CD4-positive, alpha-beta T cell treated with Interleukin-10 for 1 hour (primary cell): Measurements from ENCODE around the gene MITF.
"Not testable (repeated sequence)": the region's sequence is repeated elsewhere in the genome, so short reads cannot be mapped to it uniquely, and the experiment has no call there.

Source experiments
- DNase-seq: peaks from one replicate; pipeline ENCODE4 v3.0.0-alpha.2; 2020

MITF gene

DNA sequence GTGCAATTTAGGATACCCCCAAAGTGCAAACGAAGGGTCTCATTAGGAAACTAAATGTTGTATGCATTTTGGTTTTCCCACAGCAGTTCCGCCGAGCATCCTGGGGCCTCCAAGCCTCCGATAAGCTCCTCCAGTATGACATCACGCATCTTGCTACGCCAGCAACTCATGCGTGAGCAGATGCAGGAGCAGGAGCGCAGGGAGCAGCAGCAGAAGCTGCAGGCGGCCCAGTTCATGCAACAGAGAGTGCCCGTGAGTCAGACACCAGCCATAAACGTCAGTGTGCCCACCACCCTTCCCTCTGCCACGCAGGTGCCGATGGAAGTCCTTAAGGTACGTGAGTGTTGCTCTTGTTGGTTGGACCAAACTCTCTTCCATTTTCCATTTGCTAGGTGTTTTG, 139.8 kb downstream of the MITF start:
- DNase-seq: no peak

GRCh38 chr3:69880069-69880640, 140.9 kb downstream of the MITF start:
- no peak for DNase-seq

DNA sequence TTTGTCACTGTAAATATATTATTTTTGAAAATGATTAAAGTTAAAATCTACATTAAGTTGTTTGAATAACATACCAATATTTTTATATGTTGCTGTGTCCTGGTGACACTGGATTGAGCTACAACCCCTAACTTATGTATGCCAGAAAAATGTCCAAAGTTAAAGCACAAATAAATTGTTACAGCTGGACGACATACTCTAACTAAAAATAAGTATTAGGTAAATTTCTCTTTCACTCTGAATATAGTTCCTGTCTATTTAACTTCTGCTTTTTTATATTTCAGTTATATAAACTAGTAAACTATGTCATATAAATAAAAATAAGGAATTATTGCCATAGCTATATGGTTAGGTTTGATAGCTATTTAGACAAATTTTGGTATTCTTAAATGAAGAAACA, 141.8 kb downstream of the MITF start:
- DNase-seq: no peak

- DNase-seq: no peak
These were observed 142.6 kb downstream of the MITF start for GRCh38 chr3:69881756-69882428.

GRCh38 chr3:69882560-69882959, 143.3 kb downstream of the MITF start:
- no peak for DNase-seq

DNA sequence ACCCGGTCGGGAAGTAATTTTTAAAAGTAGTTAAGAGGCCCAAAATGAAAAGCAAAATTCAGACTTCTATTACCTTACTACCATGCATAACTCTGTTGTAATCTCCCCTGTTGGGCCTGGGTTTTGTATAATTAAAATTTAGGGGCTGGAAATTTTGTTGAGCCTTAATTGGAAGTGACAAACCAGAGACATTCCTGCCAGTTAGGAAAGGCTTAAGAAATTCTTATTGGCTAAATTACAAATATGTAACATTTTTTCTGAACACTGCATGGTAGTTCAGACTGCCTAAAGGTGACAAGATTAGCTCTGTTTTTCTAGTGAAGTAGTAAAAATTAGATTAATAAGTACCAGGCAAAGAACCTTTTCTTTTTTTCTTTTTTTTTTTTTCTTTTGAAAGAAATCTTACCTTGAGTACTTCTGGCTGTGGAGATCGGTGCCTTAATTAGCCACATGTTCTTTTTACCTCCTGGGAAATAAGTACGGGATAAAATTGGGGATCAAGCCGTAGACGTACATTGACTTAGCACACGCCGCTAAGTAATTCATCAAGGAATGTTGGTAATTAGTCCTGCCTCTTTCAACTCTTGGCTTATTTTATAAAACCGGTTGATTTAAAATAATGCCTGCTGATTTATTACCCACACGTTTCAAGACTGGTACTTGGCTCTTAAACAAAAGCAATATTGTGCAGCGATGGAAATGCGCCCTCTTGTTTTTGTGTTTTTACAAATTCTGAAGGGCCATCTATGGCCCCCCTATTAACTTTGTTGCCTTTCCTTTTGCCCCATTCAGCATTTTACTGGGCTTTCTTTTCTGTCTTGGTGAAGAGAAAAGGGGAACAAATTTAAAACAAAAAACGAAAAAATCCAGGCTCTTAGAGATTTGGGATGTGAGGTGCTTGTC, 149.0 kb downstream of the MITF start:
- DNase-seq: no peak

DNA sequence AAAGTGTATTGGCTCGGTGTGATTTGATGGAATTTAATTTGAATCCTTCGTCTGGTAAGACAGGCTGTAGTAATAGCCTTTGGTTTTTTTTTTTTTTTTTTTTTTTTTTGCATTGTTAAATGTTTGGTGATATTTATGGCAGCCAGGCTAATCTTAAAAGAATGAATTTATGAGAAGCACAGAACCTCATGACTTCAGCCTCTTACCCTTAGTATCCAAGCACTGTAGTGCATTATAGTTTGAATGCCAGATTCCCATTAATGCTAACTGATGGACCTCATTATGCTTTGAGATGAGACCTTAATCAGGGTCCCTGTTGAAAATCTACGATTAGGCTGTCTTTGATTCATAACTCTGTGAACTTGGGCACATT, 149.7 kb downstream of the MITF start:
- DNase-seq: no peak

GRCh38 chr3:69890084-69890483, 150.8 kb downstream of the MITF start:
- no peak for DNase-seq

GRCh38 chr3:69890691-69891090, 151.4 kb downstream of the MITF start:
- no peak for DNase-seq

DNA sequence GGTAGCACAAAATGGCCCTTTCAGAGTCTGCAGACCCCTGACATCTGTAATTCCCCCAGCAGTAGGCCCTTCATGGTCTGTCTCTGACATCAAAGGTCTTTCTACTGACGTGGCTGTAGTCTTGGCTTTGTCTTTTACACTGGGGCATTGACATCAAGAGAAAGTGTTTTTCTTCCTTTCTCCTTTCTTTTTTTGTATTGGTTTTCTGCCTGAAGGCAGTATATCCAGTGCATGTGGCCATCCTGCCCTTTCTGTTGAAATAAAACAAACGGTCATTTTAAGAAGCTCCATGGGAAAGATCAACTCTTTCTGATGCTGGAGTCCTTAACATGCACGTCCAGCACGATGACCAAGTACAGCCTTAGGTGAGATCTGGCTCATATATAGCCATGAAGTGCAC, 153.4 kb downstream of the MITF start:
- no peak for DNase-seq

DNA sequence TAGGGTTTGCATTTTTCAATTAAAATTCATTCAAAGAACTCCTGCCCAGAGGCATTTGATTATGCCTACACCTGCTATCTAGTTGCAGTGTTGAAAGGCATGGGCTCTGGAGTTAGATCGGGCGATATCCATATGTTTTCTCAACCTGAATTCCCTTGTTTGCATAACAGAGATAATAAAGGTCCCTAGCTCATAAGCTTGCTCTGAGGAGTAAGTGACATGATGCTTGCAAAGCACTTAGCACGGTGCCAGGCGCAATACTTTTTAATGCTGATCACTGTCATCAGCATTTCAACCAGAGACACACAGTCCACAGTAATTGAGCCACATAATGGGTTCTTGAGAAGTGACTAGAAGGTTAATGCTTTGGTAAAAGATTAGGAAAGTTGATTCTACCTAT, 154.0 kb downstream of the MITF start:
- DNase-seq: no peak

GRCh38 chr3:69896095-69896494, 156.8 kb downstream of the MITF start:
- no peak for DNase-seq

DNA sequence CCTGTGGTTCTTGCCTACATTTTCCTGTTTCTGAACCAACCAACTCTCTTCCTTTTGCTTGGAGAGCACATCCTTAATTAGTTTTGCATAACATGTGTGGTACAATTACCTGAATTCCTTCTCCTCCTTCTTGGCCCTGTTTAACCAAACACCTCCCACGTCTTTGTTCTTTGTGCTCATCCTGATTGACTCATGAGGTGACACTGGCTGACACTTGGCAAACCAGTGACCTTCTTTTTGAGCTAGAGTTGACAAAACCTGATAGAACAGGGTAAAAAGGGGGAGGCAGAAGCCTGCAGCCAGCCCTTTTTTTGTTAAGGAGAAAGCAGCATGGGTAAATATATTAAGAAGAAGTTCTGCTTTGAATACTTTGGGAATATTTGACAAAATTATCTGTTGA, 161.1 kb downstream of the MITF start:
- no peak for DNase-seq

DNA sequence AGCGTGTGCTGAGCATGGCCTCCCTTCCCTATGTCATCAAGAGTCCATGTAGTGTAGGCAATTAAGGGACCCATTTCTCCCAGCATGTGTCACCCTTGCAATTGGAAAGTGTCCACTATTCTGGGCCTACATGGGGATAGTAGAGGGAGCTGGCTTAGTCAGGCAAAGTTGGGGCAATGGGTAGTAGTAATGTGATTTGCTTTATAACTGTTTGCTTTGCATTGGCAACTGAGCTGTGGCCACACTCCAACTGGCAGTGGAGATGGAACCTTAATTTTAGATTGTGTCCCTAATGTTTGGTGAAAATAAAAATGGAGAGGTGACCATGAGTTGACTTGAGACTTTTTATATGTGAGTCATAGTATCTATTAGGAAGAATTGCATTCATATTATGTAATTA, 162.5 kb downstream of the MITF start:
- DNase-seq: no peak

DNA sequence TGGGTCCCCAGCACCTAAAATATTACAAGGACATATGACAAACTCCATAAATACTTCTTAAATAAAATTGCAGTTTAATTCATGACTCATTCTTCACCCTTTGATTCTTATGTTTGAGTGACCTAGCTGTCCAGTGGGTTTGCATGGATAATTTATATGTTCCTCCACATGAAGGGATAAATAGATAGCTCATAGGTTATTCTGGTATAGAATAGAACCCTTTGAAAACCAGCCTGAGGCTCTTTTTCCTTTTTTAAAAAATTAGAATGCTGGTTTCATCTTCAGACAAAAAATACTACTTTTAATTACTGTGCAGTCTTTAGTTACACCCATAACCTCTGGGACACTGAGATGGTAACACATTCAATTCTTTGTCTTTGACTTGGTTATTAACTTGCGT, 163.1 kb downstream of the MITF start:
- no peak for DNase-seq

DNA sequence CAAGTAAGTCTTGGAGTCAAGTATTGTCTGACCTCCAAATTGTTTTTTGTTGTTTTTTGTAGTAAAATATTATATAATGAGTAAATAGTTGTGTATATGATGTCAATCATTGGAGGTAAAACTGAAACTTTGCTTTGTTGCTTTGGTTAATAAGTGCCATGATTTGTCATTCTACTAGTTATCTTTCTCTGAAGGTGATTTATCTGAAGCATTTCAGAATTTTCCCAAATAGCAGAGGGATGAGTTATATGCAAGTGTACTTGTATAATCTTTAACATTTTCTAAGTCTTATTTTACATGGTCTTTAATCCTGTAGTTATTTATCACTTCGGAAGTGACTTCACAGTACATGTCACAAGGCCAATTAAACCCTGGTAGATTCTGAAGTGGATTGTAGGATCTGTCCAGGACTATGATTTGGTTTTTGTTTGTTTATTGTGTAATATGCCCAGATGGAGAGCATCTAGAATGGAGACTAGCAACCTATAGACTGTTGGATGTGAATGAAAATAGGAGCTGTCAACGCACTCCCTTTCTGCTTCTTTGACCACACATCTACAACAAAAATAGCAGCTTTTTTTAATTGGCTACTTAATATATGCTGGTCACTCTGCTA, 167.2 kb downstream of the MITF start:
- no peak for DNase-seq

GRCh38 chr3:69907554-69907953, 168.3 kb downstream of the MITF start:
- no peak for DNase-seq

DNA sequence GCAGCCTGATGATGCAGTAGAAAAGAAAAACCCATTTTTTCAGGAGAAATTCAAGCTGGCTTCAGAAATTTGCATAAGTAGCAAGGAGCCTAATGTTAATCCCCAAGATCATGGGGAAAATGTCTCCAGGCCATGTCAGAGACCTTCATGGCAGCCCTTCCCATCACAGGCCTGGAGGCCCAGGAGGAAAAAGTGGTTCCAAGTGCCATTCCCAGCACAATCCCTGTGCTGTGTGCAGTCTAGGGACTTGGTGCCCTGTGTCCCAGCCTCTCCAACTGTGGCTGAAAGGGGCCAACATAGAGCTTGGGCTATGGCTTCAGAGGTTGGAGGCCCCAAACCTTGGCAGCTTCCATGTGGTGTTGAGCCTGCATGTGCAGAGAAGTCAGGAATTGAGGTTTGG, 170.6 kb downstream of the MITF start:
- DNase-seq: not testable (repeated sequence)

DNA sequence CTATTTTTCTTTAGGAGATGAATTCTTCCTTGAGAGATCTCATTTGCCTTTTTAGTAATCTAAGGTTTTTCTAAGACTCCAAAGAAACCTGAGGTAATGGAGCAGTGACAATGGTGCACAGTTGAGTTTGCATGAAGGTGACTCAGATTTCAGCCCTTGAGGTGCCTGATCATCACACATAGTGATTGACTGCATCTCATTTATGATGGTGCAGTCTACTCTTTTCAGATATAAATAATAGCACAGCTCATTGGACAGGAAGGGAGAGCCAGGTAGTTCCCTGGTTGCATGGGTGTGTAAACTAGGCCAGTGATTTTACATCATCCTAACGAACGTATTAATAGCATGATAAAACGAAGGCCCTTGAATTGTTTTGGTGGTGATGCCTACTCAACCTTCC, 174.2 kb downstream of the MITF start:
- no peak for DNase-seq

DNA sequence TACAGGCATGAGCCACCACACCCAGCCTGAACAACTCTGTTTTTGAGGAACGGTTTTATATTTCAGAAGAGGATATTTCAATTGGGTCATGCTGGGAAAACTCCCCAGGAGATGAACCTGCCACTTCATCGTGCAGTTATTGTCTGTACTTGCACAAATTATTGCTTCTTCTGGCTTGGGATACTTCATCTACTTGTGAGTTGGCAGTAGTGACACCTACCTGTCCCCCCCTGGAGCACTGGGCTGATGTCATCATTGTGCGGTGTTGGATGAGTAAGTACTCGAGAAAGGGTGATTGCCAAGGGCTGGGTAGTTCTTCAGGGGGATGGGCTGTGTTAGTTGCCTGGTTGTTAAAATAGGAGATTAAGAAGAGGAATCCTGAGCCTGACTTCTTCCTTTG, 175.1 kb downstream of the MITF start:
- DNase-seq: no peak

DNA sequence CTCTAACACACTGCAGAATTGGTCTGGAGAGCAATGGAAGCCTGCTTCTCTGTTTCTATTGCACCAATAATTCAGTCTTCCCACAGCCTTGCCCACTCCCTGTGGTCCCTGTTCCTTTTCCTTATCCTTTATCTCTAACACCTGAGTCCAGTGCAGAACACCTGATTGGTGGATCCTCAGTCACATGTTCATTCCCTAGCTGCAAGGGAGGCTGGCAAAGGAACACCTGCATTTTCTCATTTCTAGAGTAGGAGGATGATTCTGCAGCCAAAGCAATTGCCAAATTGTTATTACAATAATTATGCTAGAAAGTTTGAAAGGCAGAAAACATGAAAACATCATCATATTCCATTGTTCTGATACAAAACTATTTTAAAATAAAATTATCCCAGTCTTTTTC, 176.5 kb downstream of the MITF start:
- DNase-seq: no peak

- DNase-seq: not testable (repeated sequence)
These were observed 180.7 kb downstream of the MITF start for GRCh38 chr3:69920009-69920408.

DNA sequence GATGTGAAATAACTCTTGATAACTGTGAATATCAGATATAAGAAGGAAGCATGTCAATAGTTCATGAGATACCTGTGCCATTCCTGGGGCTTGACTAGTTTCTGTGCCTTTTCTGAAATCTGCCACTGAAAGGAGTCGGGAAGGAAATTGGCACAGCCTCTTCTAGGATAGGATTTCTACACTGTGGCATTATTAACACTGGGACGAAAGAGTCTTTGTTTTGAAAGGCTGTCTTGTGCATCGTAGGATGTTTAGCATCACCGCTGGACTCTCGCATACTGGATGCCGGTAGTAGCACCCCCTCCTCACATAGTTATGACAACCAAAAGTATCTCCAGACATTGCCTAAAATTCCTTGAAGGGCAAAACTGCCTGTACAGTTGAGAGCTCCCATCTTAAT, 182.4 kb downstream of the MITF start:
- no peak for DNase-seq

DNA sequence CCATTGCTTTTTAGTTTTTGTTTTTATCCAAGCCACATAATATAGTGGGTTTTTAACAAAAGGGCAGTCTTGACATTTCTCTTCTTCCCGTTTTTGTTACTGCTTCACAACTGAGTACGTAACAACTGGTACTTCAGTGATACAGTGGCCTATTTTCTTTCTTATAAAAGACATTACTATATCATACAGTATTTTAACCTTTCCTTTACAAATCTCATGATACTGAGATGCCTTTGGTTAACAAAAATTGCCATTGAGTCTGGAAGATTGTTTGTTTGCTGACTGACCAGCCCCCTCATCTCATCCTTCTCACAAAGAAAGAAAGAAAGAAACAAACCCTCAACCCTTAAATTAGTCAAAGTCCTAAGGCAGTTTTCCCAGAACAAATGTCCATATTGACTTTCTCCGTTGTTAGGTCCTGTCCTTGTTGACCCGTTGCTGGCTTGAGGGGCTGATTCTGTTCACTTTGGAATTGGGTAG, 183.3 kb downstream of the MITF start:
- DNase-seq: no peak
